ENCODE results near the gene FPGS. TPM values are rescaled to one million over a fixed set of nuclear protein-coding genes. Genes with fewer than 3 reads are reported as not detected.
A peak's percentile ranks its signal among the peaks of the same experiment; 100 is the strongest.

The FPGS gene
- total RNA-seq, 1 donor, result 98.1 TPM

GRCh38 chr9:127792417-127793031 lies 10.2 kb upstream of the FPGS start:
- H3K79me2 ChIP-seq (ENCODE audit: insufficient read depth, low read length), result peaks cover 35% of the 10 kb centered on the region
- no peak for DNase-seq (ENCODE audit: insufficient read length, low spot score, missing footprints)
- H4K20me1 ChIP-seq (ENCODE audit: insufficient read depth, low read length), result peaks cover 43% of the 10 kb centered on the region
- H3K4me2 ChIP-seq (ENCODE audit: insufficient read depth, low read length), result no peak overlapping the region
- H3K36me3 ChIP-seq (ENCODE audit: insufficient read depth, low read length), result peaks cover 52% of the 10 kb centered on the region
- TF ChIP-seq CTCF (IDR thresholded peaks at IDR 0.05; ENCODE audit: extremely low read depth, low read depth, low read length), result no peak
- no peak overlapping the region for H2AFZ ChIP-seq (ENCODE audit: low read length)
- H3K27ac ChIP-seq (ENCODE audit: low read depth, low read length), result peak overlapping the region; percentile 10
- no peak overlapping the region for H3K4me3 ChIP-seq (ENCODE audit: insufficient read depth, low read length)
- H3K4me1 ChIP-seq (ENCODE audit: insufficient read depth, low read length), result peaks cover 17% of the 10 kb centered on the region
- no peaks in the 10 kb centered on the region for H3K27me3 ChIP-seq (ENCODE audit: insufficient read depth, low read length)
- H3K9me3 ChIP-seq (ENCODE audit: low read depth, low read length), result no peaks in the 10 kb centered on the region

- DNase-seq (ENCODE audit: insufficient read length, low spot score, missing footprints), result no peak
- H3K9me3 ChIP-seq (ENCODE audit: low read depth, low read length), result no peaks in the 10 kb centered on the region
- no peak overlapping the region for H2AFZ ChIP-seq (ENCODE audit: low read length)
- H3K36me3 ChIP-seq (ENCODE audit: insufficient read depth, low read length), result peaks cover 45% of the 10 kb centered on the region
- no peak overlapping the region for H3K4me3 ChIP-seq (ENCODE audit: insufficient read depth, low read length)
- H3K79me2 ChIP-seq (ENCODE audit: insufficient read depth, low read length), result peaks cover 28% of the 10 kb centered on the region
- H4K20me1 ChIP-seq (ENCODE audit: insufficient read depth, low read length), result peaks cover 37% of the 10 kb centered on the region
- H3K4me1 ChIP-seq (ENCODE audit: insufficient read depth, low read length), result peaks cover 16% of the 10 kb centered on the region
- no peak overlapping the region for H3K4me2 ChIP-seq (ENCODE audit: insufficient read depth, low read length)
- H3K27me3 ChIP-seq (ENCODE audit: insufficient read depth, low read length), result no peaks in the 10 kb centered on the region
- no peak for TF ChIP-seq CTCF (IDR thresholded peaks at IDR 0.05; ENCODE audit: extremely low read depth, low read depth, low read length)
- peak overlapping the region; percentile 10 for H3K27ac ChIP-seq (ENCODE audit: low read depth, low read length)
Observed at GRCh38 chr9:127793093-127793708, 9.5 kb upstream of the FPGS start.

GRCh38 chr9:127794001-127794791 lies 8.5 kb upstream of the FPGS start:
- H3K79me2 ChIP-seq (ENCODE audit: insufficient read depth, low read length), result peaks cover 18% of the 10 kb centered on the region
- no peak overlapping the region for H3K27ac ChIP-seq (ENCODE audit: low read depth, low read length)
- H4K20me1 ChIP-seq (ENCODE audit: insufficient read depth, low read length), result peaks cover 27% of the 10 kb centered on the region

More at GRCh38 chr9:127794001-127794791, 8.5 kb upstream of the FPGS start:
- H3K4me2 ChIP-seq (ENCODE audit: insufficient read depth, low read length), result no peak overlapping the region
- TF ChIP-seq CTCF (IDR thresholded peaks at IDR 0.05; ENCODE audit: extremely low read depth, low read depth, low read length), result no peak
- H3K4me1 ChIP-seq (ENCODE audit: insufficient read depth, low read length), result peaks cover 16% of the 10 kb centered on the region
- no peaks in the 10 kb centered on the region for H3K27me3 ChIP-seq (ENCODE audit: insufficient read depth, low read length)
- no peak for DNase-seq (ENCODE audit: insufficient read length, low spot score, missing footprints)
- no peak overlapping the region for H2AFZ ChIP-seq (ENCODE audit: low read length)
- H3K9me3 ChIP-seq (ENCODE audit: low read depth, low read length), result no peaks in the 10 kb centered on the region
- H3K36me3 ChIP-seq (ENCODE audit: insufficient read depth, low read length), result peaks cover 35% of the 10 kb centered on the region
- no peak overlapping the region for H3K4me3 ChIP-seq (ENCODE audit: insufficient read depth, low read length)

All from osteoblast (primary cell).